CD4-positive, alpha-beta T cell treated with Interleukin-15 for 1 hour (primary cell): ENCODE results near the gene MYO5C.
"Not testable (repeated sequence)": the region's sequence is repeated elsewhere in the genome, so short reads cannot be mapped to it uniquely, and the experiment has no call there.

ENCODE experiments used
- DNase-seq: peaks from one replicate; pipeline ENCODE4 v3.0.0-alpha.2; 2020

The MYO5C gene

DNA sequence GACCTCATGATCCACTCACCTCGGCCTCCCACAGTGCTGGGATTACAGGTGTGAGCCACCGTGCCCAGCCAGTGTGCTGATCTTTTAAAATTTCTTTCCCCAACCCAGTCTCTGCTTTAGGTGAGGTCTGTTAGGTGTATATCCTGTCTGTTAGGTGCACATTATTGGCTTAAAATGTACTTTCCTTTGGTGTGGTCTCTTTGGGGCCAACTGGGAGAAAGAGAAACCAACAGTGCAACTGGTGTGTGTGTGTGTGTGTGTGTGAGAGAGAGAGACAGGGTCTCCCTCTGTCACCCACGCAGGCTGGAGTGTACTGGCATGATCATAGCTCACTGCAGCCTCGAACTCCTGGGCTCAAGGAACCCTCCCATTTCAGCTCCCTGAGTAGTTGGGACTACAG is 54.1 kb downstream of the MYO5C start:
- no peak for DNase-seq

DNA sequence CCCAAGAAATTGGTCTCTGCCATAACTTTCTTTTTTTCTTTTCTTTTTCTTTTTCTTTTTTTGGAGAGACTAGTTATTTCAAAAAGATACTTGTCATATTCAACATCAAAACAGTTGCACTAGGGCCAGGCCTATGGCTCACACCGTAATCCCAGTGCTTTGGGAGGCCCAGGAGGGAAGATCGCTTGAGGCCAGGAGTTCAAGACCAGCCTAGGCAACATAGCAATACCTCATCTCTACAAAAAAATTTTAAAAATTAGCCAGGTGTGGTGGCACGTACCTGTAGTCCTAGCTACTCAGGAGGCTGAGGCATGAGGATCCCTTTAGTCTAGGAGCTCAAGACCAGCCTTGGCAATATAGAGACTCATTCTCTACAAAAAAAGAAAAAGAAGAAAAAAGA is 55.4 kb downstream of the MYO5C start:
- no peak for DNase-seq

DNA sequence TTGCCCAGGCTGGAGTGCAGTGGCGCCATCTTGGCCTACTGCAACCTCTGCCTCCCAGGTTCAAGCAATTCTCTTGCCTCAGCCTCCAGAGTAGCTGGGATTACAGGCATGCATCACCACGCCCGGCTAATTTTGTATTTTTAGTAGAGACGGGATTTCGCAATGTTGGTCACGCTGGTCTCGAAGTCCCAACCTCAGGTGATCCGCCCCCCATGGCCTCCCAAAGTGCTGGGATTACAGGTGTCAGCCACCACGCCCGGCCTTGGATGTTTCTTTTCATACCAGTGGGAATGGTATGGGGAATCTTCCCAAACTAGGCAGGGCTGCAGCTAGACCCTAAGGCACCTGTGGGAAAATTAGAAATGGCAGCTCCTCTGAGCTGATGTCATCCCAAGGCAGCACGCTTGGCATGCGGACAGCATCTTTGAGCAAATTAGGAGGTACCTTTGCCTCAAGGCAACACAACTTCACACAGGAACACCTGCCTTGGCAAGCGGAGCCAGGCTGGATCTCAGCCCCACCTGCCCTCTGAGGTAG is 56.5 kb downstream of the MYO5C start:
- not testable (repeated sequence) for DNase-seq

DNA sequence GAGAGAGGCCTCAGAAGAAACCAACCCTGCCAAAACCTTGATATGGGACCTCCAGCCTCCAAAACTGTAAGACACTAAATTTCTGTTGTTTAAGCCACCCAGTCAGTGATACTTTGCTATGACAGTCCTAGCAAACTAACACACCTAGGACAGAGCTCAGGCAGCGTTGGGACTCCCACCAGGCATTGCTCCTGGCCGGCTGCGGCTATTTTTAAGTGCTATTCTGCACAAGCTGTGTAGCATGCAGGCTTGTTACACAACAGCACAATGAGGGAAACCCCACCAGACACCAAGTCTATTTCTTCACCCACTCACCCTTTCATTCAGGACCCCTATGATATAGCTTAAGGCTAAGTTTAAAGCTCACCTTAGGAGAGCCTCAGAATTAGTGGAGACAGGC is 57.5 kb downstream of the MYO5C start:
- no peak for DNase-seq

DNA sequence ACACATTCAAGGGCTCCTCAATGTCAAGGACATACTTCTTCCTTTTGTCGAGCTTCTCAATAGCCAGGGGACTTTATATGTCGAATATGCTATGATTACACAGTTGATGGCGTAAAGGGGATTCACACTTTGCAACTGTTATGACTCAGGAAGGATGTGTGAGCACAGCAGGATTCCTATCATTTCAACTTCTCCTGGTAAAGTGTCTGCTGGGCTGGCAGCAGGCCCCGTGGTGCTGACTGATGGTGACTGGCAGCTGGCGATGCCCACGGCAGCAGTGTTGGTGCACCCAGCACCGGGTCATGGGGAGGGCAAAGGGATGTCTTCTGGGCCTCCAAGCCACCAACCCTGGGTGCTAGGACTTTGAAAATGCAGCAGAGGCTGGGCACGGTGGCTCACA is 59.6 kb downstream of the MYO5C start:
- DNase-seq: peak; percentile 21

DNA sequence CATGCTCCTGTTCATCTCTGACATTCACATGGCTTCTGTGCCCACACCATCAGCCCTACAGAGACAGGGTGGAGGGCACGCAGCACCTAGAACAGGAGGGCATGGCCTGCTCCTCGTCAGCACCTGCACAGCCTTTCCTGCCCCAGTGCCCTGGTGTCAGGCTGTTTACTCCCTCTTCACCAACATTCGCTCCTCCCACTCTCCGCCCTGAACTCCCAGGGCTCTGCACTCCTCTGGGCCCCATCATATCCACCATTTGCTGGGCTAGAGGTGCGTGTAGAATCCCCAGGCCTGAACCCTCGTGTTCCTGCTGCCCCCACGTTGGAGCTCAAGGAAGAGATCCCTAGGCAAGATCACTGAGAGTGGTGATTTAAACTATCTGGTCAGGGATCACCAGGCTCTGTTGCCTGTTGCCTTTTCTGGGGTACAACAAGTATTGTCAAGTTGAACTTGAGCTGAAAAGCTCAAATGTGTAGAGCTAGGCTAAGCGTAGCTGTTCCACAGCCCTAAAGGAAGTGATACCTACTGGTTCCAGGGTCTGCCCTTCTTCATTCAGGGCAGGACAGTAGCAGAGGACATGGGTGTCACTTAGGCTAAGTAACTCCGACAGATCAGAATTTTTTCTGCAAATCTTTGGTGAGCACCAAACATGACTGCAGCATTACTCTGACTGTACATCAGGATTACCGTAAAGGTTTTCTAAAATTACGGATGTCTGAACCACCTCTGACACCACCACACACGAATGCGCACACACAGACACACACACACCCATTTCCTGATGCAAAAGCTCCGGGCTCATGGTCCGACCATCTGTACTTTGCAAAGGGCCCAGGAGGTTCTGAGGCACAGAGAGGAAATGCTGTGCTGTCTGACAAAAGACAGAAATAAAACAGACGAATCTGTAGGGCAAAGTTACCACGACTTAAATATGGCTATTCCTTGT is 60.7 kb downstream of the MYO5C start:
- DNase-seq: peak; percentile 69

DNA sequence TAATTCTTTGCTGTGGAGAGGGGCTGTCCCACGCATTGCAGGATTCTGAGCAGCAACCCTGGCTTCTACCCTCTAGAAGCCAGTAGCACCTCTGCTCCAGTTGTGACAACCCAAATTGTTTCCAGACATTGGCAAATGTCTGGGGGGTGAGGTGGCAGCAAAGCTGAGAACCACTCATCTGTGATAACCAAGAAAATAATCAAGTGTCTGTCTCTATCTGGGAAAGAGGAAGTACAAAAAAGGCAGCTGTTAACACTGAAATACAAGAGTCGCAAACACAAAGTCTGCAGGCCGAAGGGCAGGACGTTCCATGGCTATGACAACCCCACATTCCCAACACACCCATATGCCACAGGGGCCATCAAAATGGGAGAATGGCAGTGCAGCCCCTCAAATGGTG is 62.2 kb downstream of the MYO5C start:
- DNase-seq: peak; percentile 72

DNA sequence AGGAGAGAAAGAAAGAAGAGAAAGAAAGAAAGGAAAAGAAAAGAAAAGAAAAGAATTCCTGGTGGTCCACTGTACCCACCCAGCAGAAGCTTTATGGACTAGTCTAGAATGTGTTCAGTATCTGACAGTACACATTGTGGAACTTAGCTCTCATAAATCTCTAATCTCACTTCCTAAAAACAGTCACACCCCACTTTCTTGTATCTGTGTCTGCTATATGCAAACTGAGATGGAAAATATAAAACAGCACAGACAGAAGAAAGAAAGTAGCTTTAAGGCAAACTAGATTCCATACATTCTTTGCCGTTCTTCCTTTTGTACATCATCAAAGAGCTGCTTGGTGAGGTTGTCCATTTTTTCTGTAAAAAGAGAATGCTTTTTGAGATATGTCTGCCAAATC is 63.3 kb downstream of the MYO5C start:
- DNase-seq: no peak

DNA sequence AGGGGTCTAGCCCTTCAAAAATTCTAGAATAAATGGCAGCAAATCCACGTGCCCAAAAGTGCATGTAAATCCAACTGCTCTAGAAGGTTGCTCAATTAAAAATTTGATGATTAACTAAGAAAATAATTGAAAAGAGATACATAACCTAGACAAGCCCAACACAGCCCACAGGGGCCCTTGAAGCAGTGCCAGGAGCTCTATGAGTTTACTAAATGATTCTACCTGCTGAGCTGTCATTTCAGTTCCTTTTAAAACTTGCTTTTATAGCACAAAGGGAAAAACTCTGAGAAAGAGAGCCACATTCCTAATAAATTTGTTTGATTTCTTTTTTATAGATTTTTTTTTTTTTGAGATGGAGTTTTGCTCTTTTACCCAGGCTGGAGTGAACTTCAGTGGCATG is 65.5 kb downstream of the MYO5C start:
- DNase-seq: no peak

DNA sequence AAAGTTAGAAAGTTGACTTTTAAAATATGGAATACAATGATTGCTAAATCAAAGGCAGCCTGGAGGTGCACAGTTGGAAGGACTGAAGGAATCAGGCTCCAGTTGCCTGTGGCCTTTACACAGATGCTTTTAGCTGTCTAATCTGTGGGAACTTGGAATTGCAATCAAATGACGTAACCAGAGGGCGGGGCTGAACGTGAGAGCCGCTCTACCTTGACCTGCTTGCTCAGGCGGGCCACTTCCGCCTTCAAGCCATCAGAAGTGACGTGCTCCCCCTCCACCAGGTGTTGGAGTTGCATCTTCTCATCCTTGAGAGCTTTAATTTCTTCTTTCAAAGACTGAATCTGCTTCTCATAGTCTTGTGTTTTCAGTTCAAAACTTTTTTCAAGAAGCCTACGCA is 66.7 kb downstream of the MYO5C start:
- peak; percentile 87 for DNase-seq

DNA sequence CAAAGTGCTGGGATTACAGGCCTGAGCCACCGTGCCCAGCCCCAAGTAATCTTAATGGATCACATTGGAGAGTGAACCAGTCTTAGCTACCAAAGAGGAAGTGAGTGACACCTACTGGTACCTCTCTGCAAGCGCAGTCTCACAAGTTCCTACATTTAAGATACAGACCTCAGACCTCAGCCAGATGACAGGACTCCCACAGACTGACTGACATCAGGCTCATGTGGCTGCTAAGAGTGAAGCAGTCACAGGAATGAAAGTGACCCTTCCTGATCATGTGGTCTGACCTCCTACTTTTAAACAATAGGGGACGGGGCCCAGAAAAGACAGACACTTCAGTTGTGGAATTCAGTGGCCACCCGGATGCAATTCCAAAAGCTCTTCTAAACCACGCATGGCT is 68.1 kb downstream of the MYO5C start:
- DNase-seq: peak; percentile 82

DNA sequence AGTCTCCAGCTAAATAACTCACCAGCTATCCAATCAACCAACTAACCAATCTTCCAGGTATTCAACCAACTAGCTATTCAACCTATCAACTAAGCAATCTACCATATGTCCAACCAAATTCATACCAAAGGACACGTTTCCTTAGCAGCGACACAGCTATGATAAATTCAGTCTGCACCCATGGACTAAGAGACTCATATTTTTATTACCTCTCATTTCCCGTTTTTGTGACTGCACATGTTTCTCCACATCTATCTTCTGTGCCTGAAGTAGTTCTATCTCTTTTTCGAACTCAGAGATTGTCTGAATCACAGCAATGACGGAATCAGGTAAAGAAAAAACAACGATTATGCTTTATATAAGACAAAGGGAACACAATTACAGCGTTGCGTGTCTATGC is 70.4 kb downstream of the MYO5C start:
- no peak for DNase-seq

DNA sequence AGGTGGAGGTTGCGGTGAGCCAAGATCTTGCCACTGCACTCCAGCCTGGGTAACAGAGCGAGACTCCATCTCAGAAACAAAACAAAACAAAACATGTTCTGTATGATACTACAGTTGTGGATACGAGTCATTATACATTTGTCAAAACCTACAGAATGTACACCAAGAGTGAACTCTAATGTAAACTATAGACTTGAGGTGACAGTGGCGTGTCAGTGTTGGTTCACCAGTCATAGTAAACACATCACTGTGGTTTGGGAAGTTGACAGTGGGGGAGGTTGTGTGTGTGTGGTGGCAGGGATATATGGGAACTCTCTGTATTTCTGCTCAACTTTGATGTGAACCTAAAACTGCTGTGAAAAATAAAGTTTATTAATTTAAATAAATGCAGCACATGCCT is 71.4 kb downstream of the MYO5C start:
- no peak for DNase-seq

DNA sequence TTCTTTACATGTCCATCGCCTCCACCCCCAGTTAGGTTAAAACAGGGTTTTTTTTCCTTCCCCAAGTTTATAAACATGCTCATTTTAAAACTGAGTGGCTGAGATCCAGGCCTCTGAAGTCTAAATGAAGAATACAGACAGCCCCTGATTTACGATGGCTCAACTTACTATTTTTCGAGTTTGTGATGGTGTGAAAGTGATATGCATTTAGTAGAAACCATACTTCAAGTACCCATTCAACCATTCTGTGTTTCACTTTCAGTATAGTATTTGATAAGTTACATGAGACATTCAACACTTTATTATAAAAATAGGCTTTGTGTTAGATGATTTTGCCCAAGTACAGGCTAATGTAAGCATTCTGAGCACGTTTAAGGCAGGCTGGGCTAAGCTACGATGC is 73.9 kb downstream of the MYO5C start:
- no peak for DNase-seq

DNA sequence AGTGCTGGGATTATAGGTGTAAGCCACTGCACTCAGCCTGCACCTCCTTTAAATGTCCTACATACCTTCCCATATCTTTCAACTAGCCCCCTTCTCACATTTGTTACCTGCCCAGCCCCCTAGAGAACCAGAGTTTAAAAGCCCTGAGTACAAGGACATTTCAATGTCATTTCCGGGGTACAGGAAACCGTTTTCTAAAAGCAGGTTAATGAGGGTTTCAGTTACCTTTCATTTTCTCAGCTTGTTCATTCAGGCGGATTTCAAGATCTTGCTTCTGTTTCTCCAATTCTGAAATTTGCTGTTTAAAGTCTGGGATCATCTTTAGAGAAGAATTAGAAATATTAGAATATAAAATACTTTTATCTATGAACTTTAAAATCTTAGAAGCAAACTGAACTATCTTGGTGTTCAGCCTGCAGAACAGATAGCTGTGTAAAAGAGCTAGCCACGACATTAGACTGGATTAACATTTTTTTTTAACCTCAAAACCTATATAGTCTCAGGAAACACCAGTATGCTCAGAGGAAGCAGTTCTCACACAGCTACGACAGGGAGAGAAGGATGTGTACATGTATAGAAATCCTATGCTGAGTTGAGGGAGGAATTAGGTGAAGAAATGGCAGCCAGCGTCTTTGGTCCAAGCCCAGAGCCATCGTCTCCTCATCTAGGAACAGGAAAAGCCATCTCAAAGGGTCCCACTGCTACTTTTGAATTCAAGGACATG is 74.5 kb downstream of the MYO5C start:
- DNase-seq: no peak

DNA sequence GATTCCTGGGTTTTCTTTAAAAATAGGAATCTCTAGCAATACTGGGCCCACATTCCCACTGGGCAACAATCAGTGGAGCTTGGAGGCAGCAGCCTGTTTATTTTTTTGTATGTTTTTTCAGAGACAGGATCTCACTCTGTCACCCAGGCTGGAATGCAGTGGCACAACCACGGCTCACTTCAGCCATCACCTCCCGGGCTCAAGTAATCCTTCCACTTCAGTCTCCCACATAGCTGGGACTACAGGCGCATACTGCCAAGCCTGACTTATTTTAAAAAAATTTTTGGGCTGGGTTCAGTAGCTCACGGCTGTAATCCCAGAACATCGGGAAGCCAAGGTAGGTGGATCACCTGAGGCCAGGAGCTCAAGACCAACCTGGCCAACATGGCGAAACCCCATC is 75.4 kb downstream of the MYO5C start:
- DNase-seq: no peak

DNA sequence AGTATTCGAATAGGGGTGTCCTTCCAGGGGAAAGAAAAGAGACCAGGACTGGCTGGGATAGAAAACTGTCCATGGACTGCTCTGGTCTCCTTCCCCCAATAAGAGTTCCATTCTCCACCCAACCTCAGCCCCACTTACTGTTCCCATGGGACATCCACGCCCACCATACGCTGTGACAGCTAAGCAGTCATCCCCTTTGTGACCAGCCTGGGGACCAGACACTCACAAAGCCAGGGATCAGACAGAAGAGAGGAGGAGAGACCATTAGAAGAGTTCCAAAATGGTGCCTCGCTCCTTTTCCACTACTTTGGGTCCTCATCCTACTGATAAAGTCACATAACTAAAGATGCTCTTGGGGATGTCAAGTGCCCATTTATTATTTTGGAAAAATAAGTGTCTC is 76.8 kb downstream of the MYO5C start:
- no peak for DNase-seq

DNA sequence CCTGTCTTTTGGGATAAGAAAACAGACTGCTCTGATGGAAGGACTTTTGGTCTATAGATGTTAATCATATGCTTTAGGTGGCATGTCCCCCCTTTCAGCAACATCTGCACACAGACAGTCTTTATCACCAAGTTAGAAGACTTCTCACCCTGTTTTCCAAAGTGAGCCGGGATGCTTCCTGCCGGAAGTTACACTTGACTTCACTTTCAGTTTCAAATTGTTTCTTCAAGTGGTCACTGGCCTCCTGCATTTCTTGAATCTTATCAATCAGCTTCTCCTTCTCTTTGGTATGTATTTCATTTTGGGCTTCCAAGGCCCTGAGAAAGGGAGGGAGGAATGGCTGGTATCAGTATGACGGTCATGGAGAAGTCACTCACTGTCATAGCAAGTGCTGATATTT is 77.2 kb downstream of the MYO5C start:
- no peak for DNase-seq

DNA sequence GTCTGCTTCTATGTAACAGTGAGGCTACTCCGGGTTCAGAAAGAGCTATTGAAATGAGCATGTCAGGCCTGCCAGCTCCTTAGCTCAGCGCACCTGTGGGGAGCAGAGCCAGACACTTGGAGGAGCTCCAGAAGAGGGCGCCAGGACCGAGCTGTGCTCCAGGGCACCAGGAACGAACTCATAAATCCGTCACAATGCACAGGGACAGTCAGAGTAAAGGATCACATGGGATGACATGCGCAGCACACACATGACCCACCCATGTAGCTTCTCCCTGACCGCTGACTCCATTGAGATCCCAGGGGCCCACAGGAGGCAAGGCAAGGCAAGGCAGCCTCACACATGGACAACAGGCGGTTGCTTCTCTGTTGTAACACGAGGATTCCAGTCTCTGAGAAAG is 78.4 kb downstream of the MYO5C start:
- DNase-seq: no peak

DNA sequence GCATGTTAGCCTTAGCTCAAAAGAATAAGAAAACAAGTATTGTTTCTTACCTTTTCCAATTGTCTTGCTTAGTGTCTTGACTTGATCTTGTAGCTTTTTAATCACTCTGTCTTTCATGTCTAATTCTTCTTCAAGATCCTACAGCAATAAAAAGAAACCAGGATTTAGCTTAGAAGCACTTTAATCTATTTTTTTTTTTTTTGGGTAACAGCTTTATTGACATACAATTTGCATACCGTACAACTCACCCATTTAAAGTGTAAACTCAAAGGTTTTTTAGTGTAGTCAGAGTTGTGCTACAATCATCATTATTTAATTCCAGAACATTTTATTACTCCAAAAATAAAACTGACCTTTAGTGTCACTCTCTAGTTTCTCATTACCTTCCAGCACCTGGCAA is 81.1 kb downstream of the MYO5C start:
- DNase-seq: no peak

DNA sequence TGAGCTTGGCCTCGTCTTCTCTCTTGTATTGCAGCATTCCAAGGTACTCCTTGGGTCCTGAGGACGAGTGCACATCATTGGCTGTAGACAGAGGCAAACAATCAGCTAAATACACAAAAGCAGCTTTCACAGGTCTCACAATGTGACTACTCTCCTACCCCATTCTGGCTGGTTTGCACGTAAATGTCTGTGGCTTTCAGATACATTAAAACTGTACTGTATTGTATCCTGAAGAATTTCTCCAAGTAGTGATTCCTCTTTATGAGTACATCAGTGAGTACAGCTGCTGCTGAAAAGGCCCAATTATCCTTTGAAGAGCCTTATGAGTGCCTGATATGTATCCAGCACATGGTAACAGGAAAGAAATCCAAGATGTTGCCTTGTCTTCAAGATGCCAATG is 82.4 kb downstream of the MYO5C start:
- no peak for DNase-seq

DNA sequence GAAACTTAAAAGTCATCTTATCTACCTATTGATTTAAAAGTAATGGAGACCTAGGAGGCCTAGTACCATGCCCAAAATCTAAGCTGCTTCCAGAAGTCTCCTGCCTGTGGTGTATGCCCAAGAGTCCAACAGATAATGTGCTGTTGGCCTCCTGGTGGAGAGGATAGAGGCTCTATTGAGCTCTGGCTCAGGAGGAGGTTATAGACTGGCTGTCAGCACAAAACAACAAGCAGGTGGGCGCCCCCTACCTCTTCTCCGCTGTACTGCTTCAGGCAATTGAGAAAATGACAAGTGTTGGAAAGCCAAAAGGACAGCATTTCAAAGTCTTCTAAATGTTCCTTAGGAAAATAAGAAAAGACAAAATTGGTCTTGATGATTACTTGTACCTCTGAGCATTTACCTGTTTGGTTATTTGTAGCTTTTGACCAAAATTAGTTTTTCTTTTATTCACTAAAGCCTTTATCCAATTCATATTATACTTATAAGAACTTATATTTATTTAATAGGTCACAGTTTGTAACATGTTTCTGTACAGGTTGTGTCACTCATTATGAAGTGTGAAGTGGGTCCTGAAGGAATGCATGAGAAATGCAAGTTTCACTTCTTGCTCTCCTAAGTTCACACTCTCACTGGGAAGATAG is 87.2 kb downstream of the MYO5C start:
- peak; percentile 64 for DNase-seq

DNA sequence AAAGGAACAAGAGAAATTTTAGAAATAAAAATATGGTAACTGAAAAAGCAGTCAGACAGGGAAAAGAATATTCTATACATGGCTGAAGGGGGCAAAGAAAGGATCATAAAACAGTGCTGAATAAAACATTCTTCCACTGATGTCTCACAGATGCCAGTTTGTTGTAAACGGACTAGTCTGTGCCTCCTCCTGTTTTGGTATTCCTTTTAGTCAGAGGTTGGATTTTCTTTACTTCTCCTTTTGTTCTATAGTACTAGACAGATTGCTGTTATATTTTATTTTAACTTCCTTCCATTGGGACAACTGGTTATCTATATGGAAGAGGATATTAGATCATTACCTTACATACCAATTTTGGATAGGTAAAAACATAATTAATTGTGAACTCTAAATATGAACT is 88.4 kb downstream of the MYO5C start:
- DNase-seq: no peak

DNA sequence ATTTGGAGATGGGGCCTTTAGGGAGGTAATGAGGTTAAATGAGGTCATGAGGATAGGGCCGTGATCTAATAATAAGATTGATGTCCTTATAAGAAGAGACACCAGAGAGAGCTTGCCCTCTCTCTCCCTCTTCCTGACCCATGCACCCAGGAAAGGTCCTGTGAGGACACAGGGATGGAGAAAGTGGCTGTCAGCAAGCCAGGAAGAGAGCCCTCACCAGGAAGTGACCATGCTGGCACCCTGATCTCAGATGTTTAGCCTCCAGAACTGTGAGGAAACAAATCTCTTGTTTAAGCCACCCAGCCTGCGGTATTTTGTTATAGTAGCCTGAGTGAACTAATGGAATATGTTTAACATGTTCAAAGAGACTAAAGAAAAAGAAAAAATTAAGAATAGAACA is 89.2 kb downstream of the MYO5C start:
- no peak for DNase-seq
